ENCODE measurements around the gene PREPL. TPM values are rescaled to one million over a fixed set of nuclear protein-coding genes. Genes with fewer than 3 reads are reported as not detected.

Gene PREPL
- polyA plus RNA-seq, 1 donor (not counting 4 experiments of a cell fraction or from before 2014, with no cell fraction given) = 36.4 TPM

DNA sequence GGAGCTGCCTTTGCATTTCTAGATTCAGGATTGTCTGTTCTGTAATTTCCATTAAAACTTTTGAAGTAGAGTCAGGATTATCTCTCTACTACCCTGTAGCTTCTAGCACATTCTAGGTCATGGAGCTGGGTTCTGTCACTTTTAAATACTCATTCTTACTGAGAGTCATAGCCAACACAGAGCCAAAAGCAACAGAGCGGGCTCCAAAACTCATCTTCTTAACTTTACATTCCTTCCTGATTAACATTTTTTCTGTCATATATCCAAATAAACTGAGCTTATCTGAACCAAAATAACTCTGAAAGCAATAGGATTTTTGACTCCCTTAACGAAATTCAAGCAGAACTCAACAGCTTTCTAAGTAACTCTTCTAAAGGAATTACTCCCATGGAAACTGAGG lies 12.9 kb downstream of the PREPL start:
- H3K36me3 ChIP-seq (ENCODE audit: control insufficient read depth in 2 of 2, extremely low read depth in 1 of 2, insufficient read depth in 2 of 2, low read length in 2 of 2) = no peaks in the 10 kb centered on the region
- H3K27me3 ChIP-seq (ENCODE audit: control insufficient read depth, extremely low read depth, insufficient read depth, low read length) = no peaks in the 10 kb centered on the region
- H3K4me3 ChIP-seq (ENCODE audit: control insufficient read depth in 2 of 3, extremely low read depth in 1 of 3, insufficient read depth in 2 of 3, low read depth in 1 of 3, low read length in 3 of 3) = no peak overlapping the region
- H2AFZ ChIP-seq (ENCODE audit: control insufficient read depth, low read length) = no peak overlapping the region
- H3K4me2 ChIP-seq (ENCODE audit: control insufficient read depth, extremely low read depth, insufficient read depth, low read depth, low read length) = no peak overlapping the region
- dilution Hi-C loops (cut with MboI; ENCODE audit: extremely low pct_ligation_motif_present, low sequenced_read_pairs) = no loop called here
- no peaks in the 10 kb centered on the region for H4K20me1 ChIP-seq (ENCODE audit: control insufficient read depth, extremely low read depth, insufficient read depth, low read length)
- H3K9me1 ChIP-seq (ENCODE audit: control insufficient read depth, extremely low read depth, insufficient read depth, low read length) = no peaks in the 10 kb centered on the region
- no peak for TF ChIP-seq EZH2 (IDR thresholded peaks at IDR 0.05; ENCODE audit: low read length)
- TF ChIP-seq, protein P1, sequence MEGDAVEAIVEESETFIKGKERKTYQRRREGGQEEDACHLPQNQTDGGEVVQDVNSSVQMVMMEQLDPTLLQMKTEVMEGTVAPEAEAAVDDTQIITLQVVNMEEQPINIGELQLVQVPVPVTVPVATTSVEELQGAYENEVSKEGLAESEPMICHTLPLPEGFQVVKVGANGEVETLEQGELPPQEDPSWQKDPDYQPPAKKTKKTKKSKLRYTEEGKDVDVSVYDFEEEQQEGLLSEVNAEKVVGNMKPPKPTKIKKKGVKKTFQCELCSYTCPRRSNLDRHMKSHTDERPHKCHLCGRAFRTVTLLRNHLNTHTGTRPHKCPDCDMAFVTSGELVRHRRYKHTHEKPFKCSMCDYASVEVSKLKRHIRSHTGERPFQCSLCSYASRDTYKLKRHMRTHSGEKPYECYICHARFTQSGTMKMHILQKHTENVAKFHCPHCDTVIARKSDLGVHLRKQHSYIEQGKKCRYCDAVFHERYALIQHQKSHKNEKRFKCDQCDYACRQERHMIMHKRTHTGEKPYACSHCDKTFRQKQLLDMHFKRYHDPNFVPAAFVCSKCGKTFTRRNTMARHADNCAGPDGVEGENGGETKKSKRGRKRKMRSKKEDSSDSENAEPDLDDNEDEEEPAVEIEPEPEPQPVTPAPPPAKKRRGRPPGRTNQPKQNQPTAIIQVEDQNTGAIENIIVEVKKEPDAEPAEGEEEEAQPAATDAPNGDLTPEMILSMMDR (optimal IDR thresholded peaks at IDR 0.05 in 1 of 3, IDR thresholded peaks at IDR 0.05 in 1 of 3, conservative IDR thresholded peaks at IDR 0.05 in 1 of 3; ENCODE audit: extremely low read depth in 1 of 3, insufficient read depth in 2 of 3, low read length in 3 of 3) = no peak
- DNase-seq (ENCODE audit: low read depth, low spot score) (no peak), FAIRE-seq (no peak)
- H3K79me2 ChIP-seq (ENCODE audit: control insufficient read depth, insufficient read depth, low read length) = no peaks in the 10 kb centered on the region
- H3K9me3 ChIP-seq (ENCODE audit: control insufficient read depth, low read depth, low read length) = no peaks in the 10 kb centered on the region
- no peaks in the 10 kb centered on the region for H3K4me1 ChIP-seq (ENCODE audit: control insufficient read depth, extremely low read depth, insufficient read depth, low read length)
- H3K27ac ChIP-seq (ENCODE audit: control insufficient read depth, insufficient read depth, low read length) = no peak overlapping the region
- no peak overlapping the region for H3K9ac ChIP-seq (ENCODE audit: control insufficient read depth, extremely low read depth, insufficient read depth, low read length)

DNA sequence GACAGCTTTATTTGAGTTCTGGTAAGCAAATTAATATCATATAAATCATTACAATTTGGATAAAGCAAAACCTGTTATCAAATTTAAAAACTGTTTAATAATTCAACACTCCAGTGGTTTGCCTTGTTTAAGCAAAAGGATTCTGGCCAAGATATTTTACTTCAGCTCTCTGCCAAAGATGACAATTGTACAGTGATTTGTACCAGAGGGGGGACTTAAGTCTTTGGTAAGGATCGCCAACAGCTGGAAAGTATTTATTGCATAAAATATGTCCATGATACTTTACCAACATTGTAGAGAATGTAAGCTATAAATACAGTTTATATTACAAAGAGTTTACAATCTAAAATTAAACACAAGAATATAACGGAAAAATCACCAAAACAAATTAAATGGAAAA lies 13.8 kb downstream of the PREPL start:
- Histone ChIP-seq H3K27ac (ENCODE audit: control insufficient read depth, insufficient read depth, low read length) (no peak overlapping the region), H4K20me1 (ENCODE audit: control insufficient read depth, extremely low read depth, insufficient read depth, low read length) (no peaks in the 10 kb centered on the region), H2AFZ (ENCODE audit: control insufficient read depth, low read length) (no peak overlapping the region), H3K9me1 (ENCODE audit: control insufficient read depth, extremely low read depth, insufficient read depth, low read length) (no peaks in the 10 kb centered on the region), H3K4me2 (ENCODE audit: control insufficient read depth, extremely low read depth, insufficient read depth, low read depth, low read length) (no peak overlapping the region), H3K4me1 (ENCODE audit: control insufficient read depth, extremely low read depth, insufficient read depth, low read length) (no peaks in the 10 kb centered on the region), H3K9ac (ENCODE audit: control insufficient read depth, extremely low read depth, insufficient read depth, low read length) (no peak overlapping the region), H3K27me3 (ENCODE audit: control insufficient read depth, extremely low read depth, insufficient read depth, low read length) (no peaks in the 10 kb centered on the region), H3K4me3 (ENCODE audit: control insufficient read depth in 2 of 3, extremely low read depth in 1 of 3, insufficient read depth in 2 of 3, low read depth in 1 of 3, low read length in 3 of 3) (no peak overlapping the region), H3K36me3 (ENCODE audit: control insufficient read depth in 2 of 2, extremely low read depth in 1 of 2, insufficient read depth in 2 of 2, low read length in 2 of 2) (peaks cover 0 to 1% of the 10 kb centered on the region in 2 experiments), H3K79me2 (ENCODE audit: control insufficient read depth, insufficient read depth, low read length) (no peaks in the 10 kb centered on the region), H3K9me3 (ENCODE audit: control insufficient read depth, low read depth, low read length) (no peaks in the 10 kb centered on the region)
- dilution Hi-C loops (cut with MboI; ENCODE audit: extremely low pct_ligation_motif_present, low sequenced_read_pairs) = no loop called here
- no peak for FAIRE-seq
- DNase-seq (ENCODE audit: low read depth, low spot score) = no peak
- TF ChIP-seq, protein P1 (optimal IDR thresholded peaks at IDR 0.05 in 1 of 3, IDR thresholded peaks at IDR 0.05 in 1 of 3, conservative IDR thresholded peaks at IDR 0.05 in 1 of 3; ENCODE audit: extremely low read depth in 1 of 3, insufficient read depth in 2 of 3, low read length in 3 of 3) = no peak
- TF ChIP-seq EZH2 (IDR thresholded peaks at IDR 0.05; ENCODE audit: low read length) = no peak

Data from keratinocyte (primary cell).